ENCODE results near the gene BTLA. TPM values are rescaled to one million over a fixed set of nuclear protein-coding genes. Genes with fewer than 3 reads are reported as not detected.

The BTLA gene
- total RNA-seq, 2 donors from 2014 or later, result not detected

DNA sequence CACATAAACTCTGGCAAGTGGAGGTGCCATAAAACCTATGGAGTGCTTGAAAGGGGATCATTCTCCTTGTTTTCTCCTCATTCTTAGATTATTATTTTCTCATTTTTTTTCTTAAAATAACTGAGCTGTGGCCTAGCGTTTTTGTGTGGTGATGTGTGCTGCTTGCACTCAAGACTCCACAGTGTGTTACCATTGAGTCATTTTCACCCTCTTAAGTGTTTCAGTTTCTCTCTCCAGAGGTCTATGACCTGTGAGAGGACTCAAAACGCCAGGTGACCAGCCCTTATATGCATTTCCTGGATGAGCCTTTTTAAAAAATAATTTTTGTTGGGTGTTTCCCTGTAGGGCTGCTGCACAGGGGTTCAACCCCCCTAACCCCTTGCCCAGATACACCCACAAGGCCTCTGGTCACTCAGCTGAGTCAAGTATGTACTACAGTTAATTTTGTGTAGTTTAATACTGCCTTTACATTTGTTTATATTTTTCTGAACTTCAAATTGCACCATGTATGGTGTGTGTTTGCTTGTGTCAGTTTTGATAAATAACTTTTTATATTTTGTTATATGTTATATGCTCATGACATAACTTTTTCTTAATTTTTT is 15.4 kb upstream of the BTLA start:
- Histone ChIP-seq H3K27me3 (ENCODE audit: control insufficient read depth, insufficient read depth, low read length, poor library complexity, severe bottlenecking) (no peaks in the 10 kb centered on the region), H3K4me1 (ENCODE audit: control insufficient read depth, insufficient read depth, low read length) (no peaks in the 10 kb centered on the region), H3K27ac (ENCODE audit: low read depth, low read length) (no peak overlapping the region), H3K9ac (ENCODE audit: extremely low read depth, low read length, poor library complexity, severe bottlenecking) (no peak overlapping the region), H3K36me3 (ENCODE audit: control insufficient read depth, insufficient read depth, low read length) (no peaks in the 10 kb centered on the region), H3K4me3 (ENCODE audit: low read length) (no peak overlapping the region), H3K9me3 (ENCODE audit: control insufficient read depth, low read length) (peaks cover 42% of the 10 kb centered on the region)
- Mint-ChIP-seq H3K27ac (no peak overlapping the region), H3K9me3 (peaks cover 54% of the 10 kb centered on the region), H3K4me3 (no peak overlapping the region), H3K4me1 (no peaks in the 10 kb centered on the region), H3K27me3 (ENCODE audit: insufficient read depth) (no peaks in the 10 kb centered on the region), H3K36me3 (ENCODE audit: low read depth) (peaks cover 26% of the 10 kb centered on the region)
- no peak for DNase-seq
- WGBS, 2 experiments (ENCODE audit: insufficient coverage in 1 of 2, insufficient read length in 1 of 2), result 80 to 90% methylated on average over 1 to 2 of the region's 2 CpGs
- TF ChIP-seq, protein P1, sequence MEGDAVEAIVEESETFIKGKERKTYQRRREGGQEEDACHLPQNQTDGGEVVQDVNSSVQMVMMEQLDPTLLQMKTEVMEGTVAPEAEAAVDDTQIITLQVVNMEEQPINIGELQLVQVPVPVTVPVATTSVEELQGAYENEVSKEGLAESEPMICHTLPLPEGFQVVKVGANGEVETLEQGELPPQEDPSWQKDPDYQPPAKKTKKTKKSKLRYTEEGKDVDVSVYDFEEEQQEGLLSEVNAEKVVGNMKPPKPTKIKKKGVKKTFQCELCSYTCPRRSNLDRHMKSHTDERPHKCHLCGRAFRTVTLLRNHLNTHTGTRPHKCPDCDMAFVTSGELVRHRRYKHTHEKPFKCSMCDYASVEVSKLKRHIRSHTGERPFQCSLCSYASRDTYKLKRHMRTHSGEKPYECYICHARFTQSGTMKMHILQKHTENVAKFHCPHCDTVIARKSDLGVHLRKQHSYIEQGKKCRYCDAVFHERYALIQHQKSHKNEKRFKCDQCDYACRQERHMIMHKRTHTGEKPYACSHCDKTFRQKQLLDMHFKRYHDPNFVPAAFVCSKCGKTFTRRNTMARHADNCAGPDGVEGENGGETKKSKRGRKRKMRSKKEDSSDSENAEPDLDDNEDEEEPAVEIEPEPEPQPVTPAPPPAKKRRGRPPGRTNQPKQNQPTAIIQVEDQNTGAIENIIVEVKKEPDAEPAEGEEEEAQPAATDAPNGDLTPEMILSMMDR (conservative IDR thresholded peaks at IDR 0.05), result no peak

DNA sequence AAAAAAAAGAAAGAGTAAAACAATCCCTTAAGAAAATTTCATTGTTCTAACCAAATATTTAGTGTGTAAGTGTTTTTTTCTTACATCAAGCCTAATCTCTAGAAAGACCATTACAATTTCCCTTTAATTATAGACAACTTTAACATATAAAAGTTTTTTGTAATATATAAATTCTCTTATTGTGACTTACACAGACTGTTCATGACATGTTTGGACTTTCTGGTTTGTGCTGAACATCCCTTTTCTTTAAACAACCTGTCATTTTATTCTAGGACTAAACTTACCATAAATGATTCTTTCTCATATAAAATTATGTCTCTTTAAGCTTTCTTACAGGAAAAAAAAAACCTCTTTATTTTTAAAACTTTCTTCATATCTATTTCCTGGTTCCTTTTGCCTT is 13.0 kb upstream of the BTLA start:
- Mint-ChIP-seq H3K27me3 (ENCODE audit: insufficient read depth) (no peaks in the 10 kb centered on the region), H3K27ac (no peak overlapping the region), H3K36me3 (ENCODE audit: low read depth) (peaks cover 31% of the 10 kb centered on the region), H3K9me3 (peaks cover 58% of the 10 kb centered on the region), H3K4me3 (no peak overlapping the region), H3K4me1 (no peaks in the 10 kb centered on the region)
- Histone ChIP-seq H3K36me3 (ENCODE audit: control insufficient read depth, insufficient read depth, low read length) (no peaks in the 10 kb centered on the region), H3K9me3 (ENCODE audit: control insufficient read depth, low read length) (peaks cover 50% of the 10 kb centered on the region), H3K4me1 (ENCODE audit: control insufficient read depth, insufficient read depth, low read length) (no peaks in the 10 kb centered on the region), H3K27me3 (ENCODE audit: control insufficient read depth, insufficient read depth, low read length, poor library complexity, severe bottlenecking) (no peaks in the 10 kb centered on the region), H3K9ac (ENCODE audit: extremely low read depth, low read length, poor library complexity, severe bottlenecking) (no peak overlapping the region), H3K27ac (ENCODE audit: low read depth, low read length) (no peak overlapping the region), H3K4me3 (ENCODE audit: low read length) (no peak overlapping the region)
- TF ChIP-seq, protein P1 (conservative IDR thresholded peaks at IDR 0.05), result no peak
- no peak for DNase-seq

- no peaks in the 10 kb centered on the region for H3K27me3 Mint-ChIP-seq (ENCODE audit: insufficient read depth)
- no peak overlapping the region for H3K9ac ChIP-seq (ENCODE audit: extremely low read depth, low read length, poor library complexity, severe bottlenecking)
- H3K4me1 Mint-ChIP-seq, result no peaks in the 10 kb centered on the region
- H3K4me3 Mint-ChIP-seq, result no peak overlapping the region
- H3K27ac ChIP-seq (ENCODE audit: low read depth, low read length), result no peak overlapping the region
- no peak overlapping the region for H3K27ac Mint-ChIP-seq
- no peak overlapping the region for H3K4me3 ChIP-seq (ENCODE audit: low read length)
- peaks cover 46% of the 10 kb centered on the region for H3K9me3 Mint-ChIP-seq
- TF ChIP-seq, protein P1 (conservative IDR thresholded peaks at IDR 0.05), result no peak
- DNase-seq, result no peak
- peaks cover 36% of the 10 kb centered on the region for H3K36me3 Mint-ChIP-seq (ENCODE audit: low read depth)
- H3K4me1 ChIP-seq (ENCODE audit: control insufficient read depth, insufficient read depth, low read length), result no peaks in the 10 kb centered on the region
- H3K9me3 ChIP-seq (ENCODE audit: control insufficient read depth, low read length), result peaks cover 46% of the 10 kb centered on the region
- H3K27me3 ChIP-seq (ENCODE audit: control insufficient read depth, insufficient read depth, low read length, poor library complexity, severe bottlenecking), result no peaks in the 10 kb centered on the region
- no peaks in the 10 kb centered on the region for H3K36me3 ChIP-seq (ENCODE audit: control insufficient read depth, insufficient read depth, low read length)
Measured at GRCh38 chr3:112508860-112509259, 9.6 kb upstream of the BTLA start.

Measured in endodermal cell (in vitro differentiated cells).